HG03521 (cell line): ENCODE measurements around the gene IL22RA1.

Source experiments
- ATAC-seq: cut with Tn5 transposase; IDR thresholded peaks from one replicate; pipeline ENCODE4 v1.9.1; 2021; ENCODE audit warnings: mild to moderate bottlenecking, moderate library complexity; ENCODE audit not compliant: unreplicated experiment

The IL22RA1 gene

GRCh38 chr1:24080131-24080530 is 62.8 kb downstream of the IL22RA1 start:
- no peak for ATAC-seq

GRCh38 chr1:24077278-24077978 is 65.5 kb downstream of the IL22RA1 start:
- ATAC-seq: no peak

DNA sequence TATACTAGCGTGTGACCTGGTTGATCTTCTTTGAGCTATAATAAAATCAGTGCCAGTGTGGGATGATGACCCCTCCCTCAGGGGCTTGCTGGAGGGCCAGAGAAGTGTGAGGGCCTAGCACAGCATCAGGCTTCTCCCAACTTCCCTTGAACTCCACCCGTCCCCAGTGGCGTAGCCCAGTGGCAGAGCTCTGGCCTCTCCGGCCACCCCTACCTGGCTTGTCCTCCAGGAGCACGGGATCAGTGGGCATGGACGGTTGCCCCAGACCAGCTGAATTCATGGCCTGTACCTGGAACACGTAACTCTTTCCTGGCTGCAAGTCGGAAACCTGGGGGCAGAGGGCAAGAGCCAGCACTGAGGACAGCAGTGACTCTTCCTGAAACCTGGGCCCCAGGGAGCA is 67.0 kb downstream of the IL22RA1 start:
- ATAC-seq: no peak

- no peak for ATAC-seq
These were observed 67.4 kb downstream of the IL22RA1 start for GRCh38 chr1:24075590-24075854.

DNA sequence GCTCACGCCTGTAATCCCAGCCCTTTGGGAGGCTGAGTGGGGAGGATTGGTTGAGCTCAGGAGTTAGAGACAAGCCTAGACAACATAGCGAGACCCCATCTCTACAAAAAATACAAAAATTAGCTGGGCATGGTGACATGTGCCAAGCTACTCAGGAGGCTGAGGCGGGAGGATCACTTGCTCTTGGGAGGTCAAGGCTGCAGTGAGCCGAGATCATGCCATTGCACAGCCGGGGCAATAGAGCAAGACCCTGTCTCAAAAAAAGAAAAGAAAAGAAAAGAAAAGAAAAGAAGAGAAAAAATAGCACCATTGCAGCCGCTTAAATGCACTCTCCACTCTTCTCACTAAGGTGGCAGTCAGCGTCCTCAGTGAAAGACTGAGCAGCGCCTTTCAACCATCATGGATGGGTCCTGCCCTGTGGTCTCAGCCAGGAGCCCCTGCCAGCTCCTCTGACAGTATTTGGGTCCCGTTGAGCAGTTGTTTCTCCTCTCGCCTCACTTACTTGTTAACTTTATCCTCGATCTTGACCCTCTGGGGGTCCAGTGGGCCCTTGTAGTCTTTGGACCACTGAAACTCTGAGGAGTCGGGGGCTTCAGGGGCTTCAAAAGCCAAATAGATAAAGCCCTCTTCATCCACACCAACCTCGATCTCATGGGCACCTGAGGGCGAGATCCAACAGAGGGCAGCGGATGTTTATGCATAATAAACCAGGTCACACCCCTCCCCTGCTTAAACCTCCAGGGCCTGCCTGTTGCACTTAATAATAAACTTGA is 67.9 kb downstream of the IL22RA1 start:
- ATAC-seq: no peak

GRCh38 chr1:24074196-24074595 is 68.7 kb downstream of the IL22RA1 start:
- ATAC-seq: no peak

DNA sequence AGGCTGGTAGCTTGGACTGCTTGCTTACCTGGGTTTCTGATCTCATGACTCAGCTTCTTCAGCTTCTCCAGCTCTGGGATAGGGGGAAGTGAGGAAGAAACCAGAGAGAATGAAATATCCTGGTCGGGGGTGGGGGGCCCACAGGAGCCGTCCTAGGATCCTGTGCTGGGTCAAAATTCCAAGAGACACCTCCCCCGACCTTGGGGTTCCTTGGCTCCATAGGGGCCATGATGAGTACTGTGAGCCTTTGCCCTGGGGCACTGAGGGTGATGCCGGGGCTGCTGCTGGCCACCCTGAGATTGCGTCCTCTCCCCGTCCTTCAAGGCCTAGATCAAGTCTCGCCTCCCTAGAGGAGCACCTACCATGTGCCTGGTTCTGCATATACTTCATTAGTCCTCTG is 71.0 kb downstream of the IL22RA1 start:
- ATAC-seq: no peak

DNA sequence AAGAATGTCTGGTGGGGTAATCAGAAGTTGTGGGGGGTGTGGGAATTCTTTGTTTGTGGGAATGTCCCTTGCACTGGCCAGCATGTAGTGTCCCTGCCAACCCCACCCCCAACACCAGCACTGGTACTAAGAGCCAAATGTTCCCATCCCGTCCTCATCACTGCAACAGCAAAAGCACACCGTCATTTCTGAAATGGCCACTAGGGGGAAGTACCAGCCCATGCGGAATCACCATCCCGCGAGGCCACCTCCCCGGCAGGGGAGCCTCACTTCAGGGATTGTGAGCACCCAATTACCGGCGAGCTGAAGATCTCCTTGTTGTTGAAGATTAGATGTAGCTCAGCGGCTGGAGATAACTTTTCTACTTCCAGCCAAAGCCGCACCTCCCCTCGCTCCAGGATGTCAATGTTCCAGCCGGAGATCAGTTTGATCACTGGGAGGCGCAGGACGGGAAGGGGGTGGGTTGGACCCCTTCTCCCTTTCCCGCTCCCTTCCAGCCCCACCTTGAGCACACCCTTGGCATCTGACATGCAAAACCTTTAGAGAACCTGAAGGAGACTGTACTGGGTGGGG is 72.0 kb downstream of the IL22RA1 start:
- no peak for ATAC-seq

DNA sequence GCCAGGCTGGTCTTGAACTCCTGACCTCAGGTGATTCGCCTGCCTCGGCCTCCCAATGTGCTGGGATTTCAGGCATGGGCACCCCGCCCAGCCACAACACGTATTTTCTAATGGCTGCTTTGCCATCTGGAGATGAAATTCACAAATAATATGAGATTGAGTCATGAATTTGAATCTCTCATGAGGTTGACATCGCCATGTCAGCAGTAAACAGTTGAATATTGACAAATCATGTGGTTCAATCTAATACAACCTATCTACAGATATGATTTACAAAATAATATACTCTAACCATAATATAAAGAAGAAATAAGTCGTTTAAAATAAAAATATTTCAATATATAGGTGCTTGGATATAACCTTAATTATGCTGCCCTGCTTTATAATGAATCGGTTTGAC is 73.1 kb downstream of the IL22RA1 start:
- no peak for ATAC-seq
